Measurements from ENCODE around the gene EMC7. TPM values are rescaled to one million over a fixed set of nuclear protein-coding genes. Genes with fewer than 3 reads are reported as not detected.

Gene EMC7
- total RNA-seq (10 to 100 TPM; 76.2 to 87.5 TPM), polyA plus RNA-seq (ENCODE audit: insufficient read length in 6 of 6) (10 to 100 TPM; 47.1 to 61.2 (median 52.6) TPM)
- long read RNA-seq, donor 1, transcript EMC7-201 (5 exons, 1,155 nt) = major isoform, 100 of 125 reads
- long read RNA-seq, donor 1, partial matches to known transcripts = 18 of 125 reads
- long read RNA-seq, donor 1, other reads (novel, unspliced or antisense) = 6 of 125 reads
- long read RNA-seq, donor 2, transcript EMC7-201 (5 exons, 1,155 nt) = major isoform, 51 of 57 reads
- long read RNA-seq, donor 2, partial matches to known transcripts = 5 of 57 reads
- long read RNA-seq, donor 2, other reads (novel, unspliced or antisense) = 0 of 57 reads
- long read RNA-seq, donor 3, transcript EMC7-201 (5 exons, 1,155 nt) = major isoform, 56 of 56 reads
- long read RNA-seq, donor 3, partial matches to known transcripts = 0 of 56 reads
- long read RNA-seq, donor 3, other reads (novel, unspliced or antisense) = 0 of 56 reads
- long read RNA-seq, donor 4, transcript EMC7-201 (5 exons, 1,155 nt) = major isoform, 93 of 105 reads
- long read RNA-seq, donor 4, partial matches to known transcripts = 10 of 105 reads
- long read RNA-seq, donor 4, other reads (novel, unspliced or antisense) = 2 of 105 reads
- long read RNA-seq, donor 5, transcript EMC7-201 (5 exons, 1,155 nt) = major isoform, 50 of 61 reads
- long read RNA-seq, donor 5, partial matches to known transcripts = 10 of 61 reads
- long read RNA-seq, donor 5, other reads (novel, unspliced or antisense) = 0 of 61 reads
- long read RNA-seq, donor 6, transcript EMC7-201 (5 exons, 1,155 nt) = major isoform, 82 of 88 reads
- long read RNA-seq, donor 6, partial matches to known transcripts = 5 of 88 reads
- long read RNA-seq, donor 6, other reads (novel, unspliced or antisense) = 0 of 88 reads
- long read RNA-seq, donor 7, transcript EMC7-201 (5 exons, 1,155 nt) = major isoform, 56 of 56 reads
- long read RNA-seq, donor 7, partial matches to known transcripts = 0 of 56 reads
- long read RNA-seq, donor 7, other reads (novel, unspliced or antisense) = 0 of 56 reads
- long read RNA-seq, donor 8, transcript EMC7-201 (5 exons, 1,155 nt) = major isoform, 50 of 50 reads
- long read RNA-seq, donor 8, partial matches to known transcripts = 0 of 50 reads
- long read RNA-seq, donor 8, other reads (novel, unspliced or antisense) = 0 of 50 reads
- long read RNA-seq, donor 9, partial matches to known transcripts = 0 of 1 reads
- long read RNA-seq, donor 9, other reads (novel, unspliced or antisense) = 0 of 1 reads
- long read RNA-seq, donor 10, transcript EMC7-201 (5 exons, 1,155 nt) = major isoform, 15 of 15 reads
- long read RNA-seq, donor 10, partial matches to known transcripts = 0 of 15 reads
- long read RNA-seq, donor 10, other reads (novel, unspliced or antisense) = 0 of 15 reads
- long read RNA-seq, donor 11 = 0 reads
- long read RNA-seq, donor 12, transcript EMC7-201 (5 exons, 1,155 nt) = major isoform, 64 of 69 reads
- long read RNA-seq, donor 12, partial matches to known transcripts = 5 of 69 reads
- long read RNA-seq, donor 12, other reads (novel, unspliced or antisense) = 0 of 69 reads

- Histone ChIP-seq H3K27ac (peak within 1 kb of the TSS; percentile 87 to 90), H3K4me3 (peak within 1 kb of the TSS; percentile 70 to 87), H3K27me3 (no peaks in the 10 kb centered on the region), H3K4me1 (peaks cover 10 to 20% of the 10 kb centered on the region in 2 donors), H3K36me3 (no peaks in the 10 kb centered on the region), H3K9me3 (no peaks in the 10 kb centered on the region)
- TF ChIP-seq CTCF (IDR thresholded peaks at IDR 0.05) = no peak
- intact Hi-C loops (cut with DNase I) = no loop called here
- DNase-seq (peak; percentile 98 to 99 (median 98)), ATAC-seq (peak; percentile 98)
These were observed at the start of gene EMC7, which contains the start of gene PGBD4 for GRCh38 chr15:34101366-34102174. Gene EMC7 (minus strand): TSS chr15:34101862. CDS start chr15:34101839, 23 bp downstream. Gene PGBD4 (plus strand): TSS chr15:34102083. CDS start chr15:34102532, 449 bp downstream.

GRCh38 chr15:34147371-34148140, 45.9 kb upstream of the EMC7 start:
- intact Hi-C loops (cut with DNase I) = no loop called here
- H3K27ac ChIP-seq = no peak overlapping the region
- peaks cover 0 to 94% of the 10 kb centered on the region in 2 donors for H3K36me3 ChIP-seq
- H3K27me3 ChIP-seq = no peaks in the 10 kb centered on the region
- ATAC-seq (no peak), DNase-seq (no peak)
- no peaks in the 10 kb centered on the region for H3K4me1 ChIP-seq
- no peak for TF ChIP-seq CTCF (IDR thresholded peaks at IDR 0.05)
- no peak overlapping the region for H3K4me3 ChIP-seq
- no peaks in the 10 kb centered on the region for H3K9me3 ChIP-seq

GRCh38 chr15:34133511-34133910, 31.8 kb upstream of the EMC7 start:
- Histone ChIP-seq H3K27ac (no peak overlapping the region), H3K27me3 (no peaks in the 10 kb centered on the region), H3K4me3 (no peak overlapping the region), H3K9me3 (no peaks in the 10 kb centered on the region), H3K4me1 (no peaks in the 10 kb centered on the region), H3K36me3 (peaks cover 0 to 6% of the 10 kb centered on the region in 2 donors)
- DNase-seq = no peak
- no peak for TF ChIP-seq CTCF (IDR thresholded peaks at IDR 0.05)
- ATAC-seq = no peak
- intact Hi-C loops (cut with DNase I) = no loop called here

- ATAC-seq (no peak), DNase-seq (no peak)
- Histone ChIP-seq H3K27me3 (no peaks in the 10 kb centered on the region), H3K9me3 (no peaks in the 10 kb centered on the region), H3K36me3 (no peaks in the 10 kb centered on the region), H3K27ac (no peak overlapping the region), H3K4me3 (no peak overlapping the region), H3K4me1 (no peaks in the 10 kb centered on the region)
- intact Hi-C loops (cut with DNase I) = no loop called here
- TF ChIP-seq CTCF (IDR thresholded peaks at IDR 0.05) = no peak
These were observed 31.2 kb upstream of the EMC7 start for GRCh38 chr15:34132881-34133280.

Measured in left lung (tissue), 14 donors.